PC-3 (cell line): ENCODE results near the gene DNAH10.

Source experiments
- CTCF ChIP-seq: fragments of 300-600 bp; sonication (generic); conservative IDR thresholded peaks from 2 replicates; pipeline ENCODE4 v1.5.1; 2017; ENCODE audit warnings: antibody characterized with exemption, low read depth, mild to moderate bottlenecking, low read length
- EZH2phosphoT487 ChIP-seq: fragments of 300-600 bp; sonication (generic); IDR thresholded peaks from 2 replicates; pipeline ENCODE4 v1.6.1; 2018; ENCODE audit warnings: mild to moderate bottlenecking, antibody characterized with exemption, low read length, borderline replicate concordance

- TF ChIP-seq CTCF, result no peak
- TF ChIP-seq EZH2phosphoT487, result no peak
These were observed 105.0 kb downstream of the DNAH10 start for GRCh38 chr12:123867141-123867540.
